Daoy (cell line): ENCODE measurements around the gene SRPRA. TPM values are rescaled to one million over a fixed set of nuclear protein-coding genes. Genes with fewer than 3 reads are reported as not detected.
"Not testable (repeated sequence)": the region's sequence is repeated elsewhere in the genome, so short reads cannot be mapped to it uniquely, and the experiment has no call there.

Experiments used
- DNase-seq: peaks from one replicate; pipeline ENCODE4 v3.0.0-alpha.2; 2015; ENCODE audit warnings: low read depth
- total RNA-seq: library from RNA; depleted of rRNA; stranded (reverse); fragments of >200 nt; shearing (Covaris generic); gene quantifications from 2 replicates; pipeline ENCODE4 v1.2.3, GENCODE V29; 2014

Gene SRPRA
- total RNA-seq, 1 experiment from 2014 or later: 102 TPM

DNA sequence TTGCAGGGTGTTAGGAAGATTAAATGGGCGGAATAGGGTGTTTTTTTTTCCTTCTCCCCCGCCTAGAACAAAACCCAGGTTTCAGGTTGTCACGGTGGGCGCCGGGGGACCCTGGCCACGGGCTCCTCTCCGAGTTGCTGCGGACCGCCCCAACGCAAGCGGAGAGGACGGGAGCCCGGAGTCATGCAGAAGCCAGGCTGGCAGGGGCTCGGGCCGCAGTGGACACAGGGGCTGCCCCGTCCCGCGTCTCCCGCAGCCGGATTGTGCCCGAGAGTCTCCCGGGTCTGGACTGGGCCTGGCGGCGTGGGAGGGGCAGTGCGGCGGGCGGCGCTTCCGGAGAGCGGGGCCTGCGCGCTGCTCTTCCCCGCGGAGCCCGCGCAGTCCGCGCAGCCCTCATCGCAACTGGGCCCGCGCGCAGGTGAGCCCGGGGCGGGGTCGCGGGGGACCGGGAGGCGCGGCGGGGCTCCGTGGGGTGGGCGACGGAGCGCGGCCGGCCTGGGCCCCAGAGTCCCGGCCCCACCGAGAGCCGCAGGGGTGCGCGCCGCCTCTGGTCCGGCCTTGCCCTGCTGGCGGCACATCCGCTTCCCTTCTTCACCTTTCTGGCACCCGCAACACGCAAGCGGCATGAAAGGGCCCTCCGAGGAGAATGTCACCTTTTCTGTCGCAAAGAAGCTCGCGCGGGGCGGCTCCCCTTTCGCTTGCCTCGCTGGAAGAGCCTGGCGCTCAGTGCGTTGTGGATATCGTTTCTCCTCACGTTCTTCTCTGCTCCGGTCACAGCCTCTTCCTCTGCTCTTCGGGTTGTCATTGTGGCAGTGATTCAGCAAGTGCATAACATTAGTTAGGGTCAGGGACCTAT is 14.3 kb upstream of the SRPRA start, which contains the start of gene TIRAP:
Gene TIRAP, plus strand, starts transcription at position 358 of the 856 bp plus-strand sequence. CDS start 7,802 bp downstream, outside the sequence.
- DNase-seq: peak; percentile 68

GRCh38 chr11:126282361-126282735 is 13.7 kb upstream of the SRPRA start:
- peak; percentile 35 for DNase-seq

DNA sequence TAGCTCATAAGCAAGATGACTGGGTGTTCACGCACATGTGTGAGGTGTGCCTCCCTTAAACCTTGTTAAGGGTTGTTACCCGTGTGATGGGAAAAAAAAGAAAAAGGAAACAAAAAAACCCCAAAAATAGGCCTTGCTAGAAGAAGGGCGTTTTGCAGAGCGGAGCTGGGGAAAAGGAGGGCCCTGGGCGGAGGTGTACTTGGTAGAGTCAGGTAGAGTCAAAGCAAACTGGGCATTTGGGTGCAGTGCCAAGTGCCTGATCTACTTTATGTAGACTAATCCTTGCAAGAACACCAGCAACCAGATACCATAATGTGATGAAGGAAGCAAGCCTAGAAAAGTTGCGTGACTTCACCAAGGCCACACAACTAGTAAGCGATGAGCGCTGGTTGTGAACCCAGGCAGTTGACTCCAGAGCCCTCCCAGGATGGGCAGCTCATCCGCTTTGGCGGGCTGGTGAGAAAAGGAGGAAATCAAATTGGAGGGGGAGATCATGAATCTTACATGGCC is 13.0 kb upstream of the SRPRA start:
- no peak for DNase-seq

DNA sequence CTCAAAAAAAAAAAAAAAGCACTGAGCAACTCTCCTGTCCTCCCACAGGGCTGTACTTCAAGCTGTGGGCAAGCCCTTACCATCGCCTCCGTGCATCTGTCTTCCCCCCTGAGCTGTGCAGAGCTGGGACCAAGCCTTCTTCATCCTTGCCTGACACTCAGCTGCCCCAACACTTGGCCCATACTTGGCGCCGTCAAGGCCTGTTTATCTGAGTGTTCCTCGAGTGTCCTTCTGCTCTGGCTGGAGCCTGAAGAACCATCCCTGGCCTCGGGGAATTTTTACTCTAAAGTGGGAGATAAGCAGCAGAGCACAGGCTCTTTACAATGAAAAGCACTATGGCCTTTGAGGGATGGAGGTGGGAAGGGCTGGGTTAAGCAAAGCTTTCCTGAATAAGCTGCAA is 12.6 kb upstream of the SRPRA start:
- DNase-seq: no peak

GRCh38 chr11:126280595-126280994 is 11.9 kb upstream of the SRPRA start:
- DNase-seq: no peak

DNA sequence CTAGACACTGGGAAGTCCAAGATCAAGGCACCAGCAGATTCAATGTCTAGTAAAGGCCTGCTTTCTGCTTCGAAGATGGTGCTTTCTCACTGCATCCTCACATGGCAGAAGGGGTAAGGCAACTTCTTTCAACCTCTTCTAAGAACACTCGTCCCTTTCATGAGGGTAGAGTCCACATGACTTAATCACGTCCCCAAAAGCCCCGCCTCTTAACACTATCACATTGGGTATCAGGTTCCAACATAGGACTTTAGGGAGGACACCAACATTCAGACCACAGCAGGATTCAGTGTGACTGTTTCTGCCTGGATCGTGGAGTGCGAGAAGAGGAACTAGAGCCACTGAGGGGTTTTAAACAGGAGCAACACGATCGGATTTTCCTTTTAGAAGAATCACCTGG is 10.5 kb upstream of the SRPRA start:
- DNase-seq: no peak

GRCh38 chr11:126277780-126278179 is 9.1 kb upstream of the SRPRA start:
- no peak for DNase-seq

- DNase-seq: no peak
Measured at GRCh38 chr11:126277322-126277721, 8.6 kb upstream of the SRPRA start.

DNA sequence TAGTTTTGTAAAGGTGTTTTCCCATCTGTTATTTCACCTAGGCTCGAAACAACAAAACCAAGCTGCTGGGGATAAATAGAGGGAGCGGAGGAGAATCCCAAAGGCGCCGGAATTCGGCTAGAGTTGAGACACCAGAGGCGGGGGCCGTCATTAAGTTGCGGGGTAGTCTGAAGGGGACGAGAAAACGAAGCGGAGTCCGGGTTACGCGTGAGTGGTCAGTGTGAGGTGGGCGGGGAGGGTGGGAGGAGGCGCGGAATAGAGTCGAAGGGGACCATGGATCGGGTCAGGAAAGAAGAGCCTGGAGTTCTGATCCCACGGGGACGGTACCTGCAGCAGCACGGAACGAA is 361 bp downstream of the SRPRA start:
- DNase-seq: no peak

DNA sequence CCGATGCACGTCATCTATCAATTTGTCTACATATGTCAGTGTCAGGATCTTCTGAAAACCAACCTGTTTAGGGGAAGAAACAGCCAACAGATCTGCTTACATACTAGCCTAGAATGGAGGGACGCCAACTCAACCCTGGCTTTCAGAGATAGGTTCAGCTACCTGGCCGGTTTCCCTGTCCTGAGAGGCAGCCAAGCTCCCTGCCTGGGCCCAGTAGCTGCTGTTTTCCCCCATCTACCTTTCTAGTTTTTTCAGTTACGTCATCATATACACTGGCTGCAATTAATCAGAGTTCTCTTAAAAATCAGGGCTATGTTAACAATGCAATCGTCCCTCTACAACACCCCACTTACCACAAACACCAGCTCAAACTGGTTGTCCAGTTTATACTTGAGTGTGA is 1.0 kb downstream of the SRPRA start:
- no peak for DNase-seq

DNA sequence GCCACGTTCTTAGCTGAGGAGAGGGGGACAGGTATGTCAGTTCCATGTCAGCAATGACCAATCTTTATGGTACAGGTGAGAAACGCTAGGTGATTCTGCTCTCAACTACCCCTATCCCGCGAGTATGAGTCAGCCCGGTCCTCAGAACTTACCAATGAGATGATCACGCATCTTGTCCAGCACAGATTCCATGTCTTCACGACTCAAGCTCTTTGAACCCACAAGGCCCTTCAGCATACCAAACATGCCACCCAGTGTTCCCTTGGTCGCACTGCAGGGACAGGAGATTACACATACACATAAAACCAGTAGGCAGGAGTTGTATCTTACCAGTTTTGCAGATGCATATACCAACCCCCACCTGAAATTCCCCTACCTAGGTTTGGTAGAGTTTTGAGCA is 2.9 kb downstream of the SRPRA start:
- no peak for DNase-seq

DNA sequence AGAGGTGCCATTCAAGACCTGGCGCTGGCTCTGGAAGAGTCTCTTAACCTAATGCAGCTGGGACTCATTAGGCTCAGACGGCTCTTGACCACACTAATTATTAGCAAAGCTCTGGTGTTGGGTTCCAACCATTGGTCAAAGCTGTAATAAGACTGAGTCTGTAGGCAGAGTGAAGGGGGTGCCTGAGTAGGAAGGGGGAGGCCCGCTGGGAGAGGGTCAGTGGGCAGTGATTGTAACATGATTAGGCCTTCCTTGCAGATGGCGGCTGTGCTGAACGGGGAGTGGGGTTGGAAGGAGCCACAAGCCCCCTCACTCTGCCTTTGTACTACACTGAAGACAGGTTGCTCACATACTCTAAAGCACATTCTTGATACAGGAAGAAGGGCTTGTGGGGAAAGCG is 5.2 kb downstream of the SRPRA start:
- DNase-seq: no peak

- DNase-seq: no peak
Measured at GRCh38 chr11:126262216-126262615, 6.5 kb downstream of the SRPRA start.

- peak; percentile 17 for DNase-seq
Measured at GRCh38 chr11:126257764-126258163, 10.9 kb downstream of the SRPRA start.

DNA sequence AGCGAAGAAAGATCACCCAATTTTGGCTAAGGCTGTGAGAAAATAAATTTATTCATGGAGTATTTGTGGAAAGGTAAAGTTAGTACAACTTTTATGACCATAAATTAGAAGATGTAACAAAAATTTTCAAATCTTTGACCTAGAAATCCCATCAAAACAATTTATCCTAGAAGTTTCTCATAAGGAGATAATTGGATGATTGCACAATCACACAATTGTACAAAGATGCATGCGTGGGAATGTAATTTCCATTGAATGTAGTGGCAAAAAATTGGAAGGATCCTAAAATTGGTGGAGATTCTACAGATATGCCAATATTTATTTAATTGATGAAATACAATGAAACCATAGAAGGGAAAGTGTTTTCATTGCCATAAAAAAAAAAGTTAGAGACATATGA is 11.6 kb downstream of the SRPRA start:
- DNase-seq: no peak

GRCh38 chr11:126256216-126256615 is 12.5 kb downstream of the SRPRA start:
- DNase-seq: no peak

DNA sequence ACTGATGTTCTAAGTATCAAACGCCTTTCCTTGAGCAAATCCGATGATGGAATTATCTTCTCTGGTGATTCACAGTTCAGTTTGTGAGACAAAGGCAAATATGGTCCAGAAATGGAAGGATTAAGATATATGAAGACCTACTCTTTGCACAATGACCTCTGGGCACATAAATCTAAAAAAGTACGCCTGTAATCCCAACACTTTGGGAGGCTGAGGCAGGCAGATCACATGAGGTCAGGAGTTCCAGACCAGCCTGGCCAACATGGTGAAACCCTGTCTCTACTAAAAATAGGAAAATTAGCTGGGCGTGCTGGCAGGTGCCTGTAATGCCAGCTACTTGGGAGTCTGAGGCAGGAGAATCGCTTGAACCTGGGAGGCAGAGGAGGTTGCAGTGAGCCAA is 13.2 kb downstream of the SRPRA start:
- not testable (repeated sequence) for DNase-seq

GRCh38 chr11:126254819-126255218 is 13.9 kb downstream of the SRPRA start:
- no peak for DNase-seq

- no peak for DNase-seq
Measured at GRCh38 chr11:126253265-126253664, 15.4 kb downstream of the SRPRA start.

DNA sequence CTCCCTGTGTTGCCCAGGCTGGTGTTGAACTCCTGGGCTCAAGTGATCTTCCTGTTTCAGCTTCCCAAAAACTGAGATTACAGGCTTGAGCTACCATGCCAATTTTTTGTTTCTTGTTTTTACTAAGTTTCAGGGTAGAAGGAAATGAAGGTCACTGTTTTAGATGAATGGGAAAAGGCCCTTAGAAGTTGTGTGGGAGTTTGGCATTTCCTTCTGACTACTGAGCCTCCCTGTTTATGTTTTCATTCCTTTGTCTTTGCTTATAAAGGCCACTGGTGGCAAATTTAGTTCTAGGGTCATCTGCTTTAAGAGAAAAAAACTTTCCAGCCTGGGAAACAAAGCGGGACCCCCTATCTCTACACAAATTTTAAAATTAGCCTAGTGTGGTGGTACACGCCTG is 22.1 kb downstream of the SRPRA start:
- no peak for DNase-seq

- no peak for DNase-seq
Measured at GRCh38 chr11:126233391-126233790, 35.3 kb downstream of the SRPRA start.

GRCh38 chr11:126232683-126233082 is 36.0 kb downstream of the SRPRA start:
- no peak for DNase-seq

- no peak for DNase-seq
Measured at GRCh38 chr11:126231725-126232459, 36.8 kb downstream of the SRPRA start.
